ENCODE results near the gene NKX1-2.

The NKX1-2 gene

GRCh38 chr10:124481717-124482116 is 31.9 kb upstream of the NKX1-2 start:
- Histone ChIP-seq H3K27me3 (replicated peaks; ENCODE audit: control insufficient read depth, insufficient read depth, low read length) (no peaks in the 10 kb centered on the region), H3K36me3 (ENCODE audit: control insufficient read depth, insufficient read depth, low read length) (no peaks in the 10 kb centered on the region), H3K4me3 (replicated peaks; ENCODE audit: low read depth, low read length) (no peak overlapping the region)
- DNase-seq (ENCODE audit: extremely low read depth, insufficient read length): no peak
- TF ChIP-seq CTCF (IDR thresholded peaks at IDR 0.05; ENCODE audit: insufficient read depth, low read length, poor library complexity, severe bottlenecking): no peak

- no peak for DNase-seq (ENCODE audit: extremely low read depth, insufficient read length)
- no peak for TF ChIP-seq CTCF (IDR thresholded peaks at IDR 0.05; ENCODE audit: insufficient read depth, low read length, poor library complexity, severe bottlenecking)
- H3K4me3 ChIP-seq (replicated peaks; ENCODE audit: low read depth, low read length): no peak overlapping the region
- no peaks in the 10 kb centered on the region for H3K27me3 ChIP-seq (replicated peaks; ENCODE audit: control insufficient read depth, insufficient read depth, low read length)
- H3K36me3 ChIP-seq (ENCODE audit: control insufficient read depth, insufficient read depth, low read length): no peaks in the 10 kb centered on the region
Measured at GRCh38 chr10:124480860-124481259, 31.0 kb upstream of the NKX1-2 start.

- Histone ChIP-seq H3K36me3 (ENCODE audit: control insufficient read depth, insufficient read depth, low read length) (no peaks in the 10 kb centered on the region), H3K27me3 (replicated peaks; ENCODE audit: control insufficient read depth, insufficient read depth, low read length) (no peaks in the 10 kb centered on the region), H3K4me3 (replicated peaks; ENCODE audit: low read depth, low read length) (no peak overlapping the region)
- no peak for DNase-seq (ENCODE audit: extremely low read depth, insufficient read length)
- no peak for TF ChIP-seq CTCF (IDR thresholded peaks at IDR 0.05; ENCODE audit: insufficient read depth, low read length, poor library complexity, severe bottlenecking)
Measured at GRCh38 chr10:124478515-124478914, 28.7 kb upstream of the NKX1-2 start.

- no peak for DNase-seq (ENCODE audit: extremely low read depth, insufficient read length)
Measured at GRCh38 chr10:124477614-124478363, 28.0 kb upstream of the NKX1-2 start.

GRCh38 chr10:124476043-124476725 is 26.3 kb upstream of the NKX1-2 start:
- H3K27me3 ChIP-seq (replicated peaks; ENCODE audit: control insufficient read depth, insufficient read depth, low read length): no peaks in the 10 kb centered on the region
- no peaks in the 10 kb centered on the region for H3K36me3 ChIP-seq (ENCODE audit: control insufficient read depth, insufficient read depth, low read length)
- TF ChIP-seq CTCF (IDR thresholded peaks at IDR 0.05; ENCODE audit: insufficient read depth, low read length, poor library complexity, severe bottlenecking): no peak
- H3K4me3 ChIP-seq (replicated peaks; ENCODE audit: low read depth, low read length): no peak overlapping the region
- no peak for DNase-seq (ENCODE audit: extremely low read depth, insufficient read length)

More at GRCh38 chr10:124477614-124478363, 28.0 kb upstream of the NKX1-2 start:
- Histone ChIP-seq H3K36me3 (ENCODE audit: control insufficient read depth, insufficient read depth, low read length) (no peaks in the 10 kb centered on the region), H3K27me3 (replicated peaks; ENCODE audit: control insufficient read depth, insufficient read depth, low read length) (no peaks in the 10 kb centered on the region), H3K4me3 (replicated peaks; ENCODE audit: low read depth, low read length) (no peak overlapping the region)
- no peak for TF ChIP-seq CTCF (IDR thresholded peaks at IDR 0.05; ENCODE audit: insufficient read depth, low read length, poor library complexity, severe bottlenecking)

All from GM06990 (cell line).